Stimulated activated CD8-positive, alpha-beta memory T cell treated with anti-CD3 and anti-CD28 coated beads, Interleukin-4, amount 100 ng/mL, for 48 hours (primary cell): ENCODE results near the gene CAPN10.
"Not testable (repeated sequence)": the region's sequence is repeated elsewhere in the genome, so short reads cannot be mapped to it uniquely, and the experiment has no call there.

Source experiments
- DNase-seq: peaks from one replicate; pipeline ENCODE4 v3.0.0-alpha.2; 2020

CAPN10 gene, protein sequence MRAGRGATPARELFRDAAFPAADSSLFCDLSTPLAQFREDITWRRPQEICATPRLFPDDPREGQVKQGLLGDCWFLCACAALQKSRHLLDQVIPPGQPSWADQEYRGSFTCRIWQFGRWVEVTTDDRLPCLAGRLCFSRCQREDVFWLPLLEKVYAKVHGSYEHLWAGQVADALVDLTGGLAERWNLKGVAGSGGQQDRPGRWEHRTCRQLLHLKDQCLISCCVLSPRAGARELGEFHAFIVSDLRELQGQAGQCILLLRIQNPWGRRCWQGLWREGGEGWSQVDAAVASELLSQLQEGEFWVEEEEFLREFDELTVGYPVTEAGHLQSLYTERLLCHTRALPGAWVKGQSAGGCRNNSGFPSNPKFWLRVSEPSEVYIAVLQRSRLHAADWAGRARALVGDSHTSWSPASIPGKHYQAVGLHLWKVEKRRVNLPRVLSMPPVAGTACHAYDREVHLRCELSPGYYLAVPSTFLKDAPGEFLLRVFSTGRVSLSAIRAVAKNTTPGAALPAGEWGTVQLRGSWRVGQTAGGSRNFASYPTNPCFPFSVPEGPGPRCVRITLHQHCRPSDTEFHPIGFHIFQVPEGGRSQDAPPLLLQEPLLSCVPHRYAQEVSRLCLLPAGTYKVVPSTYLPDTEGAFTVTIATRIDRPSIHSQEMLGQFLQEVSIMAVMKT

DNA sequence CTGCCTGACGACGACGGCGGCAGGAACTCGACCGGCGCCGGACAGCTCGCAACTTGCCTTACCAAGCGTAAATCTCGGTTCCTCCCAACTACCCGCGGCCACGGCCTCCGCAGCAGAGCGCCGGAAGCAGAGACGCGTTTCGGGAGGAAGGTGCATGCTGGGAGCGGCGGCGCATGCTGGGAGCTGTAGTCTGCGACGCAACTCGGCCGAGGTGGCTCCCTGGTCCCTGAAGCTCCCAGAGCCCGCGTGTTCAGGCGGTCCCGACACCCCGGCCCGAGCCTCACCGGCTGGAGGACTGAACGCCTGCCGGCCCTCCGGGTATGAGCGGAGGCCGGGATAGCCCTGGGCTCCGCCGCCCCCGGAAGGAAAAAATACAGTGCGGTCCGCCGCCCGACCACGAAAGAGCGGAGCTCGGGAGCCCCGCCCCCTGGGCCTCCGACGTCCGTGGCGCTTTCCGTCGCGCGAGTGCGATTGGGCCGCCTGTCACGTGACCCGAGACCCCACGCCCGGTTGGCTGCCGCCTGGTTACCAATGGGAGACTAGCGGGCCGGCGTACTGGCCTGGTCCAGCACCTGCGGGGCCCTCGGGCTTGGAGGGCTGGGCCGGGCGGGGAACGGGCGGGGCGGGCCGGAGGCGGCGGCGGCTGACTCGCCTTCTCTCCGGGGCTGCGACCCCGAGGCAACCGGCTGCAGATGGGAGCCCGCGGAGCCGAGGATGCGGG lies at the start of gene CAPN10:
TSS of gene CAPN10 (plus strand) at position 537 of the 721 bp plus-strand sequence. CDS start at position 715, 178 bp downstream.
- peak; percentile 97 for DNase-seq

- no peak for DNase-seq
These were observed 48.3 kb upstream of the CAPN10 start for GRCh38 chr2:240538031-240538780.

GRCh38 chr2:240539101-240539500 lies 47.4 kb upstream of the CAPN10 start:
- not testable (repeated sequence) for DNase-seq

DNA sequence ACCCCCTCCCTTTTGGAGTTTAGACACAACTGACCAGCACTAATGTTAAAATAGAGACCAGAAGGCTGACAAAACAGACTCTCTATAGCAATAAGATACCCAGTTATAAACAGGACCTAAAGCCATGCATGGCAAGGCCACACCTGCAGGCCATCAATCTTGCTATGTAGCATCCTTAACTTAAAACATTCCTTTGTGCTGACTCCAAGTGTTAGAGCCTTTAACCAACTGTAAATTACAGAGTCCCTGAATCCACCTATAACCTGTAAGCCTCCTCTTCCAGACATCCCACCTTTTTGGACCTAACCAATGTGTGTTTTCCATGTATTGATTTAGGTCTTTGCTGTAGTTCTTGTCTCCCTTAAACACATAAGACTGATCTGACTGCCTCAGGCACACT lies 46.6 kb upstream of the CAPN10 start:
- no peak for DNase-seq

GRCh38 chr2:240551288-240551687 lies 35.2 kb upstream of the CAPN10 start:
- DNase-seq = no peak

GRCh38 chr2:240551811-240552210 lies 34.7 kb upstream of the CAPN10 start:
- DNase-seq = no peak

- no peak for DNase-seq
These were observed 32.5 kb upstream of the CAPN10 start for GRCh38 chr2:240553956-240554480.

DNA sequence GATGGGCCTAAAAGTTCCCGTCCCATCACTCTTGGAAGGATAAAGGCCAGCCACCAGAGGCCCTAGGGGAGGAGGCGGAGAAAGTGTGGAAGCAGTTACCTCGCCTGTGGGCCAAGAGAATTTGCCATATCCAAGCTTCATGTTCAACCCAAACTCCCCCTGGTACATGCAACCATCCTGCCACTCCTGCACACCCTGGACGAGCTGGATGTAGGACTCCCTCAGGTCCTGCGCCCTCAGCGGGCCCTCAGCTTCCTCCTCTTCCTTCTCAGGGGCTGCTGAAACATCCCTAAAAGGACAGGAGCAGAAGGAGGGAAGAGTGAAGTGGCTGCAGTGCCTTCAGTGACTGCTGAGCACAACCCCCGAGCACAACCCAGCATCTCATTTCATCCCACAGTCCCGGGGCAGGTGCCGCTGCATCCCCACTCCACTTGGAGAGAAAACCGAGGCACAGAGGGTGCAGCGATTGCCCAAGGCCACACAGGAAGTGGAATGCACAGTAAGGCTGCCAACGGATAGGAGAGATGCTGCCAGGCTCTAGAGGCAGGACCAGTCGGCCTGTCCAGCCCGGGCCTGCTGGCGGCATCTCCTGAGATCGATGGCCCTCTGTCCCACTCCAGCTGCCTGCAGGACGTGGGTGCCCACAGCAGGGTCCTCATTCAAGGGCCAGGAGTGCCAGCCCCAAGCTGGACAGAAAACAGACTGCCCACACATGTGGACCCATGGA lies 31.6 kb upstream of the CAPN10 start:
- no peak for DNase-seq

DNA sequence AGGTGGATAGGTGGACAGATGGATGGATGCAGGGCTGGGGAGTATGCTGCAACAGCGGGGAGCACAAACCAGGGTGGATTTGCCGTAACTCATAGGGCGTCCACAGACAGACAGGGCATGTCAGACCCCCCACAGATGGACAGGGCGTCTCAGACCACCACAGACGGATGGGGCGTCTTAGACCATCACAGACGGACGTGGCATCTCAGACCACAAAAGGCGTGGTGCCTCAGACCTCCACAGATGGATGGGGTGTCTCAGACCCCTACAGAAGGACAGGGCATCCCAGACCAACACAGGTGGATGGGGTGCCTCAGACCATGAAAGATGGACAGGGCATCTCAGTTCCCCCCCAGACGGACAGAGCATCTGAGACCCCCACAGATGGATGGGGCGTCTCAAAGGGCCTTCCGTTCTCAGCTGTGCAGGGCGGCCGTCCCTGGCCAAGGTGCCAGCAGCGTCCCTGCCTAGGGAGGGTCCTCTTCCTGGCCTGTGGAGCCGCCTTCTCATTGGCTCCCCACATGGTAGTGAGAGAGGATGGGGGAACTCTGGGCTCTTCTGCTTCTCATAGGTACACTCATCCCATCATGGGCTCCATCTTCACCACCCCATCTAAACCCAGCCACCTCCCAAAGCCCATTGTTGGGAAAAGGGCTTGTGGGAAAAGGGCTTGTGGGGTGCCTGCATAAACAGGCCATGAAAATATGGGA lies 30.8 kb upstream of the CAPN10 start:
- DNase-seq = no peak

DNA sequence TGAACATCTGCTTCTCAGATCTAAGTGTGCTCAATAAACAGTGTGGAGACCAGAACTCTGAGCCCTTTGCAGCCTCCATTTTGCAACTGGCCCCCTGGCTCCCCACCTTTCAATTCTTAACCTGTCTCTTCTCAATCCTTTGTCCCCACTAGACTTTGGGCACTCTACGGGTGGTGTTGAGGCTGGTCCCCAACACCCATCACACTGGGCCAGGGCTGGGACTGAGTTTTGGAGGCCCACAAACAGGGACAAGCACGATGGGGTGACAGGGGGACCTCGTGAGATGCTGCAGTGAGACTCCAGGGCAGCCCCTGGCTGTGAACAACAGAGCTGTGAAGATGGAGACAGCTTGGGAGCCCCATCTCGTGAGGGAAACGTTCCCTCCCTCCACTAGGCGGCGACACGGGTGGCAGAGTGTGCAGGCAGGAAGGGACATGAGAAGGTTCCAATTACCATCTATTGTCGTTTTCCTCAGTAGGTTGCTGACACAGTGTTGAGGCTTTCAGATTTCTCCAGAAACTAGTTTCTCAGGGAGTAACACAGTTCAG lies 29.9 kb upstream of the CAPN10 start:
- DNase-seq = peak; percentile 78

GRCh38 chr2:240557101-240557751 lies 29.3 kb upstream of the CAPN10 start:
- DNase-seq = peak; percentile 25

DNA sequence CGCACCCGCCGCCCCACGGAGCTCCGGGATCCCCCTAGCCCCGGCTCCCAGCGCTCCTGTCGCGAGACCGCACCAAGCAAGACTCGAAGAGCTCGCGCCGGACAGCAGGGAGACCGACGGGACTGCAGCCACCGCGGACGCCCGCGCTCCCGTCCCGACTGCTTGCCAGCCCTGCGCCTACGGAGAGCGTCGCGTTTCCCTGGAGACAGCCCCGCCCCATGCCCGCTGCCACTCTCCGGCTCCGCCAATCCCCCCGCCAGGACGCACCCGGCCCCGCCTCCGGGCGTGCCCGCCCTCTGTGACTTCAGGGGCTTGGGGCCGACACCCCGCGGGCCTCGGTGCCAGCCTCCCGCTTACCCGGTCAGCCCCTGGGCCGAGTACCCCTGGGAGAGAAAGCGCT lies 28.7 kb upstream of the CAPN10 start, which contains the start of gene ANKMY1:
TSS of gene ANKMY1 (minus strand) at position 181 of the 400 bp plus-strand sequence. CDS start 653 bp downstream, outside the sequence.
- DNase-seq = peak; percentile 83

- peak; percentile 22 for DNase-seq
These were observed 28.2 kb upstream of the CAPN10 start for GRCh38 chr2:240558236-240558761.

GRCh38 chr2:240559286-240559685 lies 27.2 kb upstream of the CAPN10 start:
- peak; percentile 34 for DNase-seq

DNA sequence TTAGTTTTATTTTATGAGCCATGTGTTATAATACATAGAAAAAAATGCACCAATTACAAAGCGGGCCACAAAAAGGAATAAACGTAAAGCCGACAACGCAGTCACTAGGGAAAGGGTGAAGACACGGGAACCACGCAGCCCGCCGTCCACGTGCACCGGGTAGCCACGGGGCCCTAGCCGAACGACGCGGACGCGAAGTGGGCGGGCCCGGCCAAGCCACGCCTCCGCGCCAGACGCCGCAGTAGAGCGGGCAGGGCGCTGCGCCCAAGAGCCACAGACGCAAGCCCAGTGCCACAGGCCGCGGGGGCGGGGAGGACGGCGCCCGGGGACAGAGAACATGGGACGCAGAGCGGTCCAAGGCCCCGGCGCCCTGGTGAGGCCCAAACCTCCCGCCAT lies 26.5 kb upstream of the CAPN10 start, which contains the start of gene DUSP28:
TSS of gene DUSP28 (plus strand) at position 274 of the 396 bp plus-strand sequence. CDS start 328 bp downstream, outside the sequence.
- peak; percentile 93 for DNase-seq

DNA sequence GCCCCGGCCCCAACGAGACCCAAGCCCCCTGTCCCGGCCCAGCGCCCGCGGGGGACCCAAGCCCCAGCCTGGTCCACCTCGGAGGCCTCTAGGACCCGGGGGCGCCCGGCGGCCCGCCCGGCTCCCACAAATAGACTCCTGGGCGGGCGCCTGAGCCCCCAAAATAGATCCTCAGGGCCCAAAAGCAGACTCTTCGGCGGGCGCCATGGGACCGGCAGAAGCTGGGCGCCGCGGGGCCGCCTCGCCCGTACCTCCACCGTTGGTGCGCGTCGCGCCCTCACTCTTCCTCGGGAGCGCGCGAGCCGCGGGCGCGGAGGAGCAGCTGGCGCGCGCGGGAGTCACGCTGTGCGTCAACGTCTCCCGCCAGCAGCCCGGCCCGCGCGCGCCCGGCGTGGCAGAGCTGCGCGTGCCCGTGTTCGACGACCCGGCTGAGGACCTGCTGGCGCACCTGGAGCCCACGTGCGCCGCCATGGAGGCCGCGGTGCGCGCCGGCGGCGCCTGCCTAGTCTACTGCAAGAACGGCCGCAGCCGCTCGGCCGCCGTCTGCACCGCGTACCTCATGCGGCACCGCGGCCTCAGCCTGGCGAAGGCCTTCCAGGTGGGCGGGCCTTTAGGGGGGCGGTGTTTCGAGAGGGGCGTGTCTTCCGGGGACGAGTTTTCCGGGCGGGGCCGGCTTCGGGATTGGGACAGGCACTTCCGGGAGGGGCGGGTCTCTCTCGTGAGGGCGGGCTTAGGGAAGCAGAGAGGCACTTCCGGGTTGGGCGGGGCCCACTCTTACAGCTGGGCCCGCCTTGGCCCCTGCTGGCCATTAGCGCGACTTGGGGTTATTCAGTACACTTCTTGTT lies 25.8 kb upstream of the CAPN10 start:
- peak; percentile 100 for DNase-seq

- DNase-seq = peak; percentile 39
These were observed 25.1 kb upstream of the CAPN10 start for GRCh38 chr2:240561325-240561971.

DNA sequence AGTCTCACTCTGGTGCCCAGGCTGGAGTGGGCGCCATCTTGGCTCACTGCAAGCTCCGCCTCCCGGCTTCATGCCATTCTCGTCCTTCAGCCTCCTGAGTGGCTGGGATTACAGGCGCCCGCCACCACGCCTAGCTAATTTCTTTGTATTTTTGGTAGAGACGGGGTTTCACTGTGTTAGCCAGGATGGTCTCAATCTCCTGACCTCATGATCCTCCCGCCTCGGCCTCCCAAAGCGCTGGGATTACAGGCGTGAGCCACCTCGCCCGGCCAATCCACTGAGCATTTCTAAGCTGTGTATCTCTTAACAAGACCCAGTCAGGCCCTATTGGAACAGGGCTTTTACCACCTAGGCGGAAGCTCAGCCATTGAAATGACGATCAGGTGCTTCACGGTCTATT lies 23.3 kb upstream of the CAPN10 start:
- DNase-seq = peak; percentile 21
